Activated naive CD4-positive, alpha-beta T cell (primary cell): ENCODE data around the gene CCDC186.

ENCODE experiments used
- DNase-seq, 4 experiments: peaks; one replicate each; lab custom pipeline; 2025; lab: John Stamatoyannopoulos, UW

CCDC186 gene

GRCh38 chr10:114110174-114110972, 63.6 kb downstream of the CCDC186 start:
- no peak for DNase-seq

GRCh38 chr10:114103284-114103683, 70.7 kb downstream of the CCDC186 start:
- DNase-seq, result no peak

DNA sequence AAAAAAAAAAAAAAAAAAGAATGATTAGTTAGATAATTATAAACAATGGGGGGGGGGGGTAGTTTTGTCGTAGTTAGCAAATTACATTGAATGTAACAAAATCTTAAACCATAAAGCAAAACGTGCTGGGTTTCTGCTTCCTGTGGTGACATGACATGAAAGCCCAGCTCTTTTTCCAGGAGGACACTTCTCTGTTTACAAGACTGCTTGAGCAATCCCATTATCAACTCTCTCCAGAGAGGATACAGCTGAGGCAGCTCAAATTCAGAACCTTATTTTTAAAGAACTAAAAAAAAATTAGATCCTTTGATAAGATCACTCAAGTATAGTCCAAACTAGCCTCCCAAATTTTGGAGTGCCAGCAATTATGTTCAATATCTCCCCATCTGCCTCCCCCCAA, 71.7 kb downstream of the CCDC186 start:
- DNase-seq, result no peak

DNA sequence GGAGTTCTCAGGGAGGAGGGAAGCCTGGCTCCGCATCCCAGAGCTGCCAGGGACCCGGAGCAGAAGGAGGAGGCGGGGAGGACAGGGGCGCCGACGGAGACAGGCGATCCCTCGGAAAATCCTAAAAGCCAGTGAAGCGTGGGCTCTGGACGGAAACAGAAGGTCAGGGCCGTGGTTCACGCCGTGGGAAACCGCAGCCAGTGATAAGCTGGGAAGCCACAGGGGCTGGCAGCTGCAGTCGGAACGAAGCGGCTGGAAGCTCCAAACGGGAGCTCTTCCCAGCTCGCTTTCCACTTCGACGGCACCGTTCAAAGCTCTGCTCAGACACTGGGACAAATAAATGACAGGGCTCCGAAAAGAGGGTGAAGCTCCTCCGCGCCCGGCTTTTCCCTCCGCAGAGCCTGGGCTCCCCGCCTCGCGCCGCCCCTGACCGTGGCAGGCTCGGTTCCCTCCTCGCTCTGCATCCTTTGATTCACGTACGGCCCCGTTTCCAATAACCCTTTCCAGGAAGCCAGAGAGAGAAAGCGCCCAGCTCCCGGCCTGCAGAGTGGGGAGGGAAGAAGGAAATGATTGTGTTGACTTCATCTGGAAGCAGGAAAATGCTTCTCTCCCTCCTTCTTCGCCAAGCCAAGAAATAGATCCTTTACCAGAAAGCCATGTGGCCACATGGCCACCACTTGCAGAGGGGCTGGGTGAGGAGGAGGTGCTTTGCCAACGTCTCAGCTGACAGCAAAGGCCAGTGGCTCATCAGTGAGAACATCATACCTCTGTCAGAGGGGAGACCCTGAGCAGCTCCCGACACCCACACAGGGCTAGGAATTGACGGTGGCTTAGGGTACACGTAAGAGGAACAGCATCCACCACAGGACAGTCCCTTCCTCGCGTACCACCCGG, 72.9 kb downstream of the CCDC186 start:
- no peak for DNase-seq

DNA sequence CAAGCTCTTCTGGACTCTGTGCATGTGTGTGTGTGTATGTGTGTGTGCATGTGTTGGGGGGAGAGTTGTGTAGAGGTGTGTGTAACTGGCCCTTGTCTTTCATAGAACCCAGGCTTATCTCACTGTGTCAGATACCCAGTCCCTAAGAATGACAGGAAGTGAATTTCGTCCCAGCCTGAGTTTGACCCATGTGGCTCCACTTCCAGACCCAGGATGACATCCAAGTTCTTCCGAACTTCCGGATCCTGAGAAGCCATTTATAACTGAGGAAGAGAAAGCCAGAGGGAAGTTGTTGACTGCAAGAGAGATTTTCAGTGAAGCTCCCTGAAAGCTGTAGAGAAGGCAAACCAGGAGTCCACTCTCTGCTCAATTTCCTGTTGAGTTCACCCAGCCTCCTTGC, 77.1 kb downstream of the CCDC186 start:
- no peak for DNase-seq

DNA sequence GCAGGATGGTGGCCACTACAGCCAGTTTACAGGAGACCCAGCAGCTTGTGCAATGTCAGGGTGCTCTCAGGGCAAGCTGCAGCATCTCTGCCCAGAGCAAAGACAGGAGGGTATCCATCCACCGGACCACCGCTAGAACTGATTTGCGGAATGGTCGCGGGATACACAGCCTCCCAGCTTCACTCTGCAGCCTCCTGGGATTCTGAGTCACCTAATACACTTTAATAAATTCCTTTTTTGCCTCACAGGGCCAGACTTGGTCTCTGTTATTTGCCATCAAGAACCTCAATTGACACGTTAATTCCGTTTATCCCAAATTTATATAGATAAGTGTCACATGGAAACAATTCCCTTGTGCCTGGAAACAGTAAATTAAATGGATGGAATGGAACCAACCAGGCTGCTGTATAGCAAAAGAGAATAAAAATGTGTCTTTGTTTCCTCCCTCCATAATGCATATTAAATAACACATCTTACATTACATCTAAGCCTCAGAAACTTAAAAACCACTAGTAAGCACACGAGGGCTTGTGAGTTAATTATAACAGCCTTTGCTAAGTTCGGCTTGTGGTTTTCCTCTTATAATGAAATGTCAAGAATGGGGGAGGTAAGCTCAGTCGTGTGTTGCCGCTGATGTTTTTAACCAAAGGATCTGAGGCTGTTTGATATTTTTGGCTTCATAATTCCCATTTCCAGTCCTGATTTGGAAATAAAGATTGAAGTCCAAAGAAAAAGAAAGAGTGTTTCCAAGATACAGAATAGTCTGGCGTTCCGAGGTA, 78.3 kb downstream of the CCDC186 start:
- no peak for DNase-seq

DNA sequence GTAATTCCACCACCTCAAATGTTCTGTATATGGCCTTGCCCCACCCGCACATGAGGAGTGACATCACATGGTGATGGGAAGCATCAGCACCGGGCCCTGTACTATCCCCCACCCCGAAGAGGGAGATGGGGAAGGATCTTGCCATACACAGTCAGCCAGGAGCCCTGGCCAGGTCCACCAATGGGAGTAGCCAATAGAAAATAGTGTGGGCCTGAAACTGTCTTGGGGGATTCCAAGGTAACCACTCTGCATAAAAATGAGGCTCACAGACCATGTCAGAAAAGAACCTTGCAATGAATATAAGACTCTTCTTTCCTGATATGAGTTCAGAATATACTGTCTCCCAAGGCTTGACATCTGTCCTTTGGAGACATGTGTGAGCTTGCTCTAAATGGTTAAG, 79.2 kb downstream of the CCDC186 start:
- no peak for DNase-seq

DNA sequence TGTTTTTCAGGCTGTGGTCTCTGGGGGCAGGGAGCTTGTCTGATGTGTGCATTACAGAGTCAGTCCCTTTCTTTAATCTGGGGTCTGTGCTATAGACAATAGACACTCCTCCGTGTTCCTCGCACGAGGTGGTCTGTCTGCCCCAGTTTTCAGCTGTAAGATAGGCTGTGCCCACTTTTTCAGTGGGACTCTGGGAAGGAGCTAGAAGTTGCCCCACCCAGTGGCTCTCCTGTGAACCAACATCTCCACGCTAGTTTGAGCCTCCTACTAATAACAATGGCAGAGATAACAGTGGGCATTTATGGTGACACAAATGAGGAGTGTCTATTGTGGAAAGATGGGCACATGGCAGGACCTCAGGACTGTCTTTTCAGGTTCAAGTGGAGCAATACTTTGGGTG, 86.3 kb downstream of the CCDC186 start:
- DNase-seq, result no peak

- DNase-seq, result no peak
Observed at GRCh38 chr10:114087255-114087654, 86.7 kb downstream of the CCDC186 start.

GRCh38 chr10:114084215-114084614, 89.8 kb downstream of the CCDC186 start:
- no peak for DNase-seq

DNA sequence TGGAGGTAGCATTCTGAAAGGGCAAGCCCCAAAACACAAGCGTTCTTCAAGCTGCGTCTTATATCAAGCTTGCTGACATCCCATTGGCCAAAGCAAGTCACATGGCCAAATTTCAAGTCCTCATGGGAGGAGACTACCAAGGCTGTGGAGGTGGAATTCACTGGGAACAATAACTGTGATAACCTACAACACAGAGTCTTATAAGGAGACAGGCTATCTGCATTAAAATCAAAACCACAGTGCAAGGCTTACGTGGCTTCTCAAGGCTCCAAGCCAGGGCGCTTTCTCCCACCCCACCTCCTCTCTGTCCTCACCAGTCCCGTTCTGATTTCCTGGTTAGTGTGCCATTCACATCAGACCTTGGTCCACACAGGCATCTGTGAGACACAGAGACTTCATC, 91.0 kb downstream of the CCDC186 start:
- DNase-seq, result no peak

GRCh38 chr10:114081911-114082583, 92.0 kb downstream of the CCDC186 start:
- no peak for DNase-seq

DNA sequence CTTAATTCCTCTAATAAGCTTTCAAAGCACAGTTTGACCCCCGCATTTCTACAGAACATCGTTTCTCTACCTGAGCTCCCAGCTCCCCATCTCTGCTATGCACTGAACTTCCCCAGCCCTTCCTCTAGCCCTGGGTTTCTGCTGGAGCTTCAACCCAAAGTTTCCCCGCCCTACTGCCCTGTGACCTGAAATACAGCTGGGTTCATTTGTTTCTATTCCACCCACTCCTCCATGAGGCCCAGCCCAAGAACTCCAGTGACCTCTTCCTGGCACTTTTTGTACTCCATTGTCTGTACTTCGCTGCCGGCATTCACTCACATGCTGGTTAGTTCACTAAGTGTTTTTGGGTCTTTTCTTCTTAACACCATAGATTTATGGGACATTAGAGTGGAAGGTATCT, 94.6 kb downstream of the CCDC186 start:
- no peak for DNase-seq

DNA sequence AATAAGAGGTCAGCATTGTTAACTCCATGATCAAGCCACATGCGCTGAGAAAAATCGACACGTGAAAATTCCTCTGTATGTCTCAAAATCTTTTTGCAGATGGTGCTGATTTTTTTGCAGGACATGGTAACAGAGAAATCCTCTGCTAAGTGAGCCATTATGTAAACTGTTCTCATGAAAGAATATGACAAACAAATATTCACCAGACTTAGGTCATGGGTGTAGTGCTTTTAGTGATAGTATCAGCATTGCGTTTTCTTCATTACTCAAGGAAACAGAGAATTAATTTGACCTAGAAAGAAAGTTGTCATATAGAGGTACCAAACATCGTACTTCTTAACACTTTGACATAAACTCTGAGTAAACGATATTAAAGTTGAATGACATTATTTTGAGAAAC, 95.7 kb downstream of the CCDC186 start:
- no peak for DNase-seq

GRCh38 chr10:114077815-114078219, 96.2 kb downstream of the CCDC186 start:
- DNase-seq, result no peak

- no peak for DNase-seq
Observed at GRCh38 chr10:114077347-114077746, 96.7 kb downstream of the CCDC186 start.

DNA sequence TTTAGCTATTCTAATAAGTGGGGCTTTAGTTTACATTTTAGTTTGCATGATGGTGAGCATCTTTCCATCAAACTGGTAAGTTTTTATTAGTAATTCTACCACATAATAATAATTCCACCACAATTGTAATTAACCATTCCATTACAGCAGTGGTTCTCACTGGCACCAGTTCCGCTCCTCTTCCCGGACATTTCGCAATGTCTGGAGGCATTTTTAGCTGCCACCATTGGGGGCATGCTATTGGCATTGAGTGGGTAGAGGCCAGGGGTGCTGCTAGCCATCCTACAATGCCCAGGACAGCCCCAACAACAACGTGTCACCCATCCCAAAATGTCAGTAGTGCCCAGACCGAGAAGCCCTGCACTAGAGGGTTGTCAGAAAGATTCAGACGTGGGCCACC, 98.9 kb downstream of the CCDC186 start:
- DNase-seq, result no peak

DNA sequence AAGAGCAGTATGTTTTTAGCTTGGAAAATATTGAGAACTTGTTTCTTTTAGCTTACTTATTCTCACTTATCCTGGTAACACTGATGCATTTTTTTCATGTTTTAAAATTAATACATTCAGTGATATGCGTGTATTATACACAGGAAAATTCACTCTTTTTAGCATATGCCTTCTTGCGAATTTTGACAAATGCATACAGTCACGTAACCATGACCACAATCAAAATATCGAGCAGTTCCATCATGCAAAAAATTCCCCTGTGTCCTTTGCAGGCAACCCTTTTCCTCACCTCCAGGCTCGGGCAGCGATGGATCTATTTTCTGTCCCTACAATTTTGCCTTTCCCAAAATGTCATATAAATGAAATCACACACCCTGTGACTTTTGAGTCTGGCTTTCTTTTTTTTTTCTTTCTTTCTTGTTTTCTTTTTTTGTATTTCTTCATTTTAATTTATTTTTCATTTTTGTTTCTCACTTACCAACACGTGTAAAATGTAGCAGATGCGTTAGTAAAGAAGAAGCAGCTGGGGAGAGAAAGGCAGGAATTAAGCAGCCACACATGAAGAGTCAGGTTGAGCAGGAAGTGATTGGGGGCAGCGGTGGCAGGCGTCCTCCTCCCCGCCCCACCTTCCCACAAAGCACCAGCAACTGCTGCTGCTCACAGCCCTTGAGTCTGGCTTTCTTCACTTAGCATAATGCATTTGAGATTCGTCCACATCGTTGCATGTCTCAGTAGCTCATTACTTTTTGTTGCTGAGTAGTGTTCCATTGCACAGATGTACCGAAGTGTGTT, 100.4 kb downstream of the CCDC186 start:
- DNase-seq, result peak in 1 of 4 experiments; percentile 5

- DNase-seq, result no peak
Observed at GRCh38 chr10:114071178-114071577, 102.8 kb downstream of the CCDC186 start.
